GM12878 (cell line): ENCODE results near the gene NTN1. TPM values are rescaled to one million over a fixed set of nuclear protein-coding genes. Genes with fewer than 3 reads are reported as not detected.

Experiments
- ATF2 ChIP-seq: IDR thresholded peaks from 2 replicates; pipeline ENCODE4 v1.6.1; 2012; ENCODE audit warnings: low read length, inconsistent platforms
- CTCF ChIP-seq, 3 experiments: IDR thresholded peaks in 2 of 3; conservative IDR thresholded peaks in 1 of 3; 2 replicates each; pipeline ENCODE4 v1.5.1; 2011; ENCODE audit warnings: low read depth in 3 of 3, low read length in 3 of 3, mild to moderate bottlenecking in 3 of 3, control low read depth in 2 of 3, moderate library complexity in 2 of 3, inconsistent platforms in 1 of 3, mixed read lengths in 1 of 3; ENCODE audit not compliant: control insufficient read depth in 2 of 3, insufficient read depth in 1 of 3; ENCODE audit errors: extremely low read depth in 1 of 3
- E2F4 ChIP-seq: IDR thresholded peaks from 2 replicates; pipeline ENCODE4 v1.6.1; 2012; ENCODE audit warnings: low read depth, low read length, improper control_type of control experiment
- FOXK2 ChIP-seq: fragments of 450-650 bp; IDR thresholded peaks from 2 replicates; pipeline ENCODE4 v1.6.1; 2017; ENCODE audit warnings: mild to moderate bottlenecking, moderate library complexity
- HSF1 ChIP-seq: fragments of 150-350 bp; IDR thresholded peaks from 2 replicates; pipeline ENCODE4 v1.6.1; 2014; ENCODE audit warnings: mild to moderate bottlenecking, low read depth, low read length
- IKZF2 ChIP-seq, 2 experiments: fragments of 450-650 bp; IDR thresholded peaks; 2 replicates each; pipeline ENCODE4 v1.6.1; 2017; ENCODE audit warnings: mild to moderate bottlenecking in 2 of 2, moderate library complexity in 2 of 2
- IRF3 ChIP-seq: fragments of 450-650 bp; IDR thresholded peaks from 2 replicates; pipeline ENCODE4 v1.6.1; 2014; ENCODE audit warnings: mild to moderate bottlenecking
- JUNB ChIP-seq: IDR thresholded peaks from 2 replicates; pipeline ENCODE4 v1.6.1; 2016; ENCODE audit warnings: antibody characterized with exemption, mild to moderate bottlenecking
- KAT2A ChIP-seq: conservative IDR thresholded peaks from 2 replicates; pipeline ENCODE4 v1.6.1; 2011; ENCODE audit warnings: low read depth, low read length; ENCODE audit not compliant: control insufficient read depth
- MXI1 ChIP-seq: fragments of 150-350 bp; IDR thresholded peaks from 2 replicates; pipeline ENCODE4 v1.6.1; 2011; ENCODE audit warnings: low read depth, mild to moderate bottlenecking, inconsistent platforms, low read length, improper control_type of control experiment
- MYC ChIP-seq: IDR thresholded peaks from 2 replicates; pipeline ENCODE4 v1.6.1; 2011; ENCODE audit warnings: mild to moderate bottlenecking, low read length, moderate library complexity, inconsistent platforms; ENCODE audit not compliant: insufficient read depth, insufficient replicate concordance, insufficient read length, severe bottlenecking
- NFIC ChIP-seq: IDR thresholded peaks from 2 replicates; pipeline ENCODE4 v1.6.1; 2012; ENCODE audit warnings: low read depth, mild to moderate bottlenecking, inconsistent platforms, low read length, moderate library complexity
- NR2F1 ChIP-seq: fragments of 450-650 bp; conservative IDR thresholded peaks from 2 replicates; pipeline ENCODE4 v1.6.1; 2017; ENCODE audit warnings: mild to moderate bottlenecking
- RAD51 ChIP-seq: fragments of 450-650 bp; IDR thresholded peaks from 2 replicates; pipeline ENCODE4 v1.6.1; 2016; ENCODE audit warnings: moderate library complexity, mild to moderate bottlenecking, inconsistent platforms
- RELB ChIP-seq: fragments of 450-650 bp; IDR thresholded peaks from 2 replicates; pipeline ENCODE4 v1.6.1; 2017; ENCODE audit warnings: low read depth, mild to moderate bottlenecking, moderate library complexity
- SIX5 ChIP-seq: IDR thresholded peaks from 2 replicates; pipeline ENCODE4 v1.6.1; 2011; ENCODE audit warnings: mild to moderate bottlenecking, low read depth, low read length, moderate library complexity; ENCODE audit not compliant: severe bottlenecking
- TCF12 ChIP-seq: IDR thresholded peaks from 2 replicates; pipeline ENCODE4 v1.6.1; 2011; ENCODE audit warnings: low read depth, mild to moderate bottlenecking, low read length
- ZBTB33 ChIP-seq: fragments of 450-650 bp; IDR thresholded peaks from 2 replicates; pipeline ENCODE4 v1.6.1; 2017; ENCODE audit warnings: mild to moderate bottlenecking
- polyA plus RNA-seq, 11 experiments: library from polyadenylated mRNA; depleted of rRNA in 4 of 11; unstranded in 6 of 11; stranded (reverse) in 5 of 11; fragments of >200 nt; fragmentation: Nextera tagmentation in 4 of 11; fragmentation: Illumina TruSeq in 1 of 11; extraction: Ambion mirVana in 4 of 11; extraction: Trizol in 1 of 11; gene quantifications; 1 replicate in 1 of 11; 2 replicates in 10 of 11; pipeline versions ENCODE4 v1.2.1 to v1.2.3, GENCODE V29; 2011 to 2016; ENCODE audit warnings: inconsistent platforms in 2 of 11, missing spikeins in 2 of 11, low read depth in 1 of 11
- total RNA-seq, 4 experiments: library from RNA; depleted of rRNA in 3 of 4; stranded (reverse); fragments of >200 nt in 3 of 4; fragmentation: Illumina TruSeq in 1 of 4; extraction: Trizol in 1 of 4; gene quantifications; 2 replicates each; pipeline versions ENCODE4 v1.2.1 to v1.2.3, GENCODE V29; 2013 to 2021

NTN1 gene
- total and polyA plus RNA-seq, 10 of the 15 experiments (the other 5 are each of a cell fraction or from before 2014, with no cell fraction given): 0.02 to 0.89 (median 0.35) TPM

- TF ChIP-seq CTCF (IDR thresholded peaks at IDR 0.05 in 2 of 3, conservative IDR thresholded peaks at IDR 0.05 in 1 of 3; ENCODE audit: control insufficient read depth in 2 of 3, extremely low read depth in 1 of 3, insufficient read depth in 1 of 3, low read depth in 3 of 3, low read length in 3 of 3) (no peak), SIX5 (no peak), TCF12 (peak; percentile 82), MYC (no peak), ZBTB33 (no peak), ATF2 (peak; percentile 94), IRF3 (no peak), KAT2A (no peak), NR2F1 (0 out of 2 replicates have a peak, but pooled peaks have one; percentile 20), NFIC (peak; percentile 81; the same call in 1 of the 2 replicates), RAD51 (0 out of 2 replicates have a peak, but pooled peaks have one; percentile 34), E2F4 (no peak), MXI1 (no peak), HSF1 (no peak), JUNB (peak; percentile 48; the same call in 1 of the 2 replicates), FOXK2 (no peak), RELB (no peak), IKZF2 (IDR thresholded peaks at IDR 0.05) (peak; percentile 47 to 48)
Measured at GRCh38 chr17:8976638-8977037, 44.7 kb upstream of the NTN1 start (continued).
